Neuron (in vitro differentiated cells): ENCODE data around the gene MGAT5.

ENCODE experiments used
- H2AFZ ChIP-seq: one replicate; pipeline ENCODE4 v1.6.1; 2013; ENCODE audit warnings: low read depth, mild to moderate bottlenecking, inconsistent platforms, low read length, moderate library complexity
- H3K27me3 ChIP-seq: one replicate; pipeline ENCODE4 v1.6.1; 2013; ENCODE audit warnings: low read length; ENCODE audit not compliant: insufficient read depth
- H3K36me3 ChIP-seq: one replicate; pipeline ENCODE4 v1.6.1; 2013; ENCODE audit warnings: low read length; ENCODE audit not compliant: insufficient read depth
- H3K4me1 ChIP-seq: one replicate; pipeline ENCODE4 v1.6.1; 2013; ENCODE audit warnings: low read length; ENCODE audit not compliant: insufficient read depth
- H3K4me3 ChIP-seq: 2 replicates; pipeline ENCODE4 v1.5.1; 2013; ENCODE audit warnings: mild to moderate bottlenecking, low read length, moderate library complexity
- H3K9me3 ChIP-seq: one replicate; pipeline ENCODE4 v1.6.1; 2013; ENCODE audit warnings: low read length

MGAT5 gene

DNA sequence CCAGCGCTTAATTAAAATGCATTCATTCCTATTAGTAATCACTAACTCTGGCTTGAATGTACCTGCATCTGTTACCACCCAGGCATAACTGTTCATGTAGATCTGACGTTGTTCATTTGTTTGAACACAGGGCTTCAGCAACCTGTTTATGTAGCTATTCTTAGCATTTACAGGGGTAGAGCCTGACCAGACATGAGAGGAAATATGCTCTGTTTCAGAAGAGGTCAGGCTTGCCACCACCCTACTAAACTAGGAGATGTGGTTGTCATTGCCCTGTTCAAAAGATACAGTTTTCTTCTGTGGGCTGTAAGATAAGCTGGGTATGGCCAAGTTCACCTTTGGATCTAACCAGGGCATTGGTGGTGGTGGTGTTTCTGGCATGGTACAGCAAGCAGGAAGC is 8.8 kb downstream of the MGAT5 start:
- no peaks in the 10 kb centered on the region for H3K9me3 ChIP-seq

GRCh38 chr2:134268265-134268664 is 14.4 kb downstream of the MGAT5 start:
- Histone ChIP-seq H2AFZ (no peak overlapping the region), H3K4me3 (no peak overlapping the region), H3K36me3 (peaks cover 2% of the 10 kb centered on the region), H3K4me1 (no peaks in the 10 kb centered on the region), H3K27me3 (no peaks in the 10 kb centered on the region), H3K9me3 (no peaks in the 10 kb centered on the region)

More for the DNA sequence above, 8.8 kb downstream of the MGAT5 start:
- no peaks in the 10 kb centered on the region for H3K4me1 ChIP-seq
- H3K27me3 ChIP-seq: no peaks in the 10 kb centered on the region
- no peak overlapping the region for H3K4me3 ChIP-seq
- no peaks in the 10 kb centered on the region for H3K36me3 ChIP-seq
- no peak overlapping the region for H2AFZ ChIP-seq

DNA sequence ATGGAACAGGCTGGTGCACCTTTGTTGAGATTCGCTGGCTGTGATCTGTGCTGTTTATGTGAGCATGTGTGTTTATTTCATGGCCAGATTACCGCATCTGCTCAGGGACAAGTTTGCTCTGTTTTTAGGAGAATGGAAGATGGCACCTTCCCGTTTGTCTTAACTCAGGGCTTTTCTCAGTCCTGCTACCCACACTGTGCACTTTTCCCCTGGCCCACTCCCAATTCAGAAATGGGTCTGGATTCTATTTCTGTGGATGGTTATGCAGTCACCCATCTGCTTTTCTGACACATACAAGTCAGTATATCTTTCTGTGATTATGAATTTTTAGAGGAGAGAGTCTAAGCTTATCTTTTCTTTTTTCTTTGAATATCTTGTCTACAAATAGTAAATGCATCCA is 15.4 kb downstream of the MGAT5 start:
- peaks cover 2% of the 10 kb centered on the region for H3K36me3 ChIP-seq
- no peaks in the 10 kb centered on the region for H3K9me3 ChIP-seq
- H3K4me3 ChIP-seq: no peak overlapping the region
- no peaks in the 10 kb centered on the region for H3K27me3 ChIP-seq
- no peak overlapping the region for H2AFZ ChIP-seq
- no peaks in the 10 kb centered on the region for H3K4me1 ChIP-seq

- Histone ChIP-seq H3K27me3 (no peaks in the 10 kb centered on the region), H3K36me3 (peaks cover 2% of the 10 kb centered on the region), H3K4me1 (no peaks in the 10 kb centered on the region)
These were observed 16.3 kb downstream of the MGAT5 start for GRCh38 chr2:134269972-134270735.

GRCh38 chr2:134271758-134272157 is 17.9 kb downstream of the MGAT5 start:
- Histone ChIP-seq H3K9me3 (no peaks in the 10 kb centered on the region), H3K4me1 (no peaks in the 10 kb centered on the region), H3K36me3 (peaks cover 2% of the 10 kb centered on the region), H3K27me3 (no peaks in the 10 kb centered on the region), H2AFZ (no peak overlapping the region), H3K4me3 (no peak overlapping the region)

More at GRCh38 chr2:134269972-134270735, 16.3 kb downstream of the MGAT5 start:
- no peak overlapping the region for H3K4me3 ChIP-seq
- no peaks in the 10 kb centered on the region for H3K9me3 ChIP-seq
- no peak overlapping the region for H2AFZ ChIP-seq

DNA sequence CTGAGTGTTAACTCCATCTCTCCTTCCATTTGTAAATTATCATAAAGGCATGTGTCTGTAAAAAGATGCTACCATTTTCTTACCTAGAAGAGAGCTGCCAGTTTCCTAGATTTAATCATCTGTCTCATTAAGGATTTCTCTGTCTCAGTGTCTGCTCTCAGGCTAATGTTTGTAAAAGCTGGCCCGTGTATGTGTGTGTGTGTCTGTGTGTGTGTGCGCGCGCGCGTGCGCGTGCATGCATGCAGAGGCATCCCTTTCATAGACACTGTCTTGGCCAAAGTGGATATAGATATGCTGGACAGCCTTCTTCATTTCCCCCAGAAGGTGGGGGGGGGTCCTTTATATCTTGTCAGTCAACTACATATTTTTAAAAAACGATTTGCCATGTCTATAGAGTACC is 18.9 kb downstream of the MGAT5 start:
- no peaks in the 10 kb centered on the region for H3K27me3 ChIP-seq
- peaks cover 2% of the 10 kb centered on the region for H3K36me3 ChIP-seq

DNA sequence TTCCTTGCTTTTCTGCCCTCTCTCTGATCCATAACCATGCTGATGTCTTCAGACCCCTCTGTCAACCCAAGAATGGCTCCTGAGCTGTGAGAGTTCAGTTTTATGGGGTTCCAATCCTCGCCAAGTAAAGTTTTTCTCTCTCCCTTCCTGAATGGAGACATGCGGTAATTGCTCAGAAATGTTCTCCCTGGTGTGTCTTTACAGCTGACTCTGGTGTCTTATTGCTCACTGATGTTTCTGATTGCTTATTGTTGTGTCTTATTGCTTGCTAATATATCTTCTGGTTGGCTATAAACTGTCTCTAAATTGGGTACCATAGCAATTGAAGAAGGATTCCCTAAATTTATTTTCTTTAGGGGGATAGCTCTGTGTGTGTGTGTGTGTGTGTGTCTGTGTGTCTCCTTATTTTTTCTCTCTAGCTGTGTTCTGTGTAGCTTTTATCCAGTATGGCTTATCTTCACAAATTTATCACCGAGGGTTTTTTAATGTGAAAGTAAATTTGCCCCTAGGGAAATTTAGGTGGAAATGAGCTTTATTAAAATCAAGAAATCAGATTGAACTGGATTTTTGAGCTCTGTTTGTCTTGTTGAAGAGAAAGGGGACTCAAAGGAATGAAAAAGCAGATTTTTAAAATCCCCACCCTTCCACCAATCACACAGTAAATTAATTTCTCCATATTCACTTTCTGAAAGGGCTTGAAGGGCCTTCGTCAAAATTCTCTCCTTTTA is 19.5 kb downstream of the MGAT5 start:
- Histone ChIP-seq H3K4me1 (no peaks in the 10 kb centered on the region), H3K36me3 (peaks cover 2% of the 10 kb centered on the region), H3K9me3 (no peaks in the 10 kb centered on the region), H3K4me3 (no peak overlapping the region), H3K27me3 (no peaks in the 10 kb centered on the region), H2AFZ (no peak overlapping the region)

More for the DNA sequence above, 18.9 kb downstream of the MGAT5 start:
- H2AFZ ChIP-seq: no peak overlapping the region
- H3K4me3 ChIP-seq: no peak overlapping the region
- no peaks in the 10 kb centered on the region for H3K4me1 ChIP-seq
- no peaks in the 10 kb centered on the region for H3K9me3 ChIP-seq

- Histone ChIP-seq H3K4me3 (no peak overlapping the region), H3K36me3 (peaks cover 2% of the 10 kb centered on the region), H3K27me3 (no peaks in the 10 kb centered on the region), H3K4me1 (no peaks in the 10 kb centered on the region), H3K9me3 (no peaks in the 10 kb centered on the region), H2AFZ (no peak overlapping the region)
These were observed 20.2 kb downstream of the MGAT5 start for GRCh38 chr2:134274121-134274520.

DNA sequence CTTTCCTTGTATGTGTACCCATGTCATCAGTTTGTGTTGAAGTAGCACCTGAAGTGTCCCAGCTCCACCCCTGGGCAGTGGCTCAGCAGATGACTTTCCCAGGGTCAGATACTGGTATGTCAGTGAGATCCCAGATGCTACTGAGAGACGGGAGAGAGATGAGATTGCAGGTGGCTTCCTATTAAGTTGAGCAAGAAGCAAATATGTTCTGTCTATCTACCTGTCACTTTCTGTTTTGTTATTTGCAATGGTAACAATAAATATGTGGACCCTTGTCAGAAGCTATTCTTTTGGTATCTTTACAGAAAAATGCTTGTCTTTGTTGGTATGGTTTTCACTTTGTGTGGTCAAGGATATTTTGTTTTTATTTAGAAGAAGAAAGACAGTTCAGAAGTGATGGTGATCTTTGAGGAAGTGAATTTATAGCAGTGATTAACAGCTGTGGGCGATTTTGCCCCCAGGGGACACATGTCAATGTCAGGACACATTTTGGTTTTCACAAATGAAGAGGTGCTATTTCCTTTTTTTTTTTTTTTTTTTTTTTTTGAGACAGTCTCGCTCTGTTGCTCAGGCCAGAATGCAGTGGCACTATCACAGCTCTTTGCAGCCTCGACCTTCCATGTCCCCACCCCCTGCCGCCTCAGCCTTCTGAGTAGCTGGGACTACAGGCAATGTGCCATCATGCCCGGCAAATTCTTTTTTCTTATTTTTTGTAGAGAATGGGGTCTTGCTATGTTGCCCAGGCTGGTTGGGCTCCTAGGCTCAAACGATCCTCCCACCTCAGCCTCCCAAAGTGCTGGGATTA is 21.4 kb downstream of the MGAT5 start:
- Histone ChIP-seq H3K4me3 (no peak overlapping the region), H3K4me1 (no peaks in the 10 kb centered on the region), H3K27me3 (no peaks in the 10 kb centered on the region), H3K36me3 (peaks cover 2% of the 10 kb centered on the region), H2AFZ (no peak overlapping the region), H3K9me3 (no peaks in the 10 kb centered on the region)

DNA sequence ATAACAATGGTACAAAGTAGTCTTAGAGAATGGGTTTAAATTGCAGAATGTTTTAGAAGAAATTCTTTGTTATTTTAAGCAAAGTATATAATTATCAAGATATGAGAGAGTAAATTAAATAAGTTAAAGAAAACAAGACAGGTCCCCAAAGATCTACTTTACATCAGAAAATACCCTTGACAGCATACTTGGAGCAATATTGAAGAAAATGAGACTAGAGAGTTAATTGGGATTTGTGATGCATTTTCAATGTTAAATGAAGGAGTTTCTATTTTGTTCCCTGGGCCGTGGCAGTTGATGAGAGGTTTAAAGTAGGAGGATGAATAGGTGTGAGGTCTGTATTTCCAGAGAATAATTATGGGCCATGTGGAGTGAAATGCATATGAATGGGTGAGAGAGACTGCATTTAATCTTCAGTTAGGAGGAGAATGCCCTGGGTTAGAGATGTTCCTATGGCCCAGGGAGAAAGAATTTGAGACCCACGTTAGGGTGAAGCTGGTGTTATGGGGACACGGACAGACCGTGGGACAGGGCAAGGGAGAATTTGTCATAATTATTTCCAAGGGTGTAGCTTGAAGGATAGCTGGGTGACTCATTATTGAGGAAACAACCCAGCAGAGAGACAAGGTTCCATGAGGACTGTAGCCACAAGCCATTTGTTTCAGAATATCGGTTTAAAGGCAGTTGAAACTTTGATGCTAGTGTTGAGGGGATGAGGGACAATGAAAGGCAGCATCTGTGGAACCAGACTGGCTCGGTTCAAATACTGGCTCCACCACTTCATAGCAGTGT is 22.7 kb downstream of the MGAT5 start:
- Histone ChIP-seq H3K27me3 (no peaks in the 10 kb centered on the region), H3K9me3 (no peaks in the 10 kb centered on the region), H3K36me3 (peaks cover 2% of the 10 kb centered on the region), H2AFZ (no peak overlapping the region), H3K4me3 (no peak overlapping the region), H3K4me1 (no peaks in the 10 kb centered on the region)

- Histone ChIP-seq H3K4me1 (no peaks in the 10 kb centered on the region), H3K4me3 (no peak overlapping the region), H3K9me3 (no peaks in the 10 kb centered on the region), H3K27me3 (no peaks in the 10 kb centered on the region), H2AFZ (no peak overlapping the region), H3K36me3 (no peaks in the 10 kb centered on the region)
These were observed 23.4 kb downstream of the MGAT5 start for GRCh38 chr2:134277223-134277622.

GRCh38 chr2:134278553-134278952 is 24.7 kb downstream of the MGAT5 start:
- no peaks in the 10 kb centered on the region for H3K4me1 ChIP-seq
- H3K27me3 ChIP-seq: no peaks in the 10 kb centered on the region
- H3K9me3 ChIP-seq: no peaks in the 10 kb centered on the region
- no peaks in the 10 kb centered on the region for H3K36me3 ChIP-seq
- no peak overlapping the region for H3K4me3 ChIP-seq
- no peak overlapping the region for H2AFZ ChIP-seq
